22Rv1 (cell line): ENCODE measurements around the gene BAIAP3.

Experiments
- H3K27ac ChIP-seq: fragments of 450-650 bp; 2 replicates; pipeline ENCODE4 v1.5.1; 2017
- ZFX ChIP-seq: fragments of 450-650 bp; IDR thresholded peaks from 2 replicates; pipeline ENCODE4 v1.6.1; 2017; ENCODE audit warnings: antibody characterized with exemption, borderline replicate concordance
- TF ChIP-seq, protein P1 (sequence below): fragments of 450-650 bp; IDR thresholded peaks from 2 replicates; pipeline ENCODE4 v1.5.1; 2017; ENCODE audit warnings: mild to moderate bottlenecking

Gene BAIAP3

DNA sequence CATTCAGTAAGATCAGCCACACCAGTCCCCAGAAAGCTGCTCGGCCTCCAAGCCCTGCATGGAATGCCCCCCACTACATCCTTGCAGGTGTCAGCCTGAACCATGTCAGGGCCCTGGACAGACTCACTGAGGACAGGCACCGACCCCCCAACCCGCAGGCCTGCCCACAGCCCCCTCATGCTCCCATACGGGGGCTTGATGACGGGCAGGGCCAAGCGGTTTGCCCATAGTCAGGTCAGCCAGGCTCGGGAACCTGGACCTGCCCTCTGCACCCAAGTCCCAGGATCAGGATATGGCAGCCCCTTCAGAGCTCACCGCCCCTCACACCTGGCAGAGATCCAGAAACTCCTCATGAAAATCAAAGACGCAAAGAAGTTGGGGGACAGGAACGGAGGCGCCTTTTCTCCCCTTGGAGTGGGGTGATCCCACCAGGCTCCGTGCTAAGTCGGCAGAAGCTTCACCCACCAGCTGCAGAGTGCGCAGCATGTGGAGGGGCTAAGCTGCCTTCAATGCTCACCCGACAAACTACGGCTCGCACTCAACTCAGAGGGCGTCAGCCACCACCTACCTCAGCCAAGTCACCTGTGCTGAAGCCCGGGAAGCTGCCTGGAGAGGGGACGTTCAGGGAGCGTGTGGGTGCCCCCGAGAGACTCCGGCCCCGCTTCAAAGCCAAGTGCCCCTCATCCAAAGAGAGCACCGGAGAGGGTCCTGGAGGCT is 44.8 kb downstream of the BAIAP3 start:
- TF ChIP-seq, protein P1, sequence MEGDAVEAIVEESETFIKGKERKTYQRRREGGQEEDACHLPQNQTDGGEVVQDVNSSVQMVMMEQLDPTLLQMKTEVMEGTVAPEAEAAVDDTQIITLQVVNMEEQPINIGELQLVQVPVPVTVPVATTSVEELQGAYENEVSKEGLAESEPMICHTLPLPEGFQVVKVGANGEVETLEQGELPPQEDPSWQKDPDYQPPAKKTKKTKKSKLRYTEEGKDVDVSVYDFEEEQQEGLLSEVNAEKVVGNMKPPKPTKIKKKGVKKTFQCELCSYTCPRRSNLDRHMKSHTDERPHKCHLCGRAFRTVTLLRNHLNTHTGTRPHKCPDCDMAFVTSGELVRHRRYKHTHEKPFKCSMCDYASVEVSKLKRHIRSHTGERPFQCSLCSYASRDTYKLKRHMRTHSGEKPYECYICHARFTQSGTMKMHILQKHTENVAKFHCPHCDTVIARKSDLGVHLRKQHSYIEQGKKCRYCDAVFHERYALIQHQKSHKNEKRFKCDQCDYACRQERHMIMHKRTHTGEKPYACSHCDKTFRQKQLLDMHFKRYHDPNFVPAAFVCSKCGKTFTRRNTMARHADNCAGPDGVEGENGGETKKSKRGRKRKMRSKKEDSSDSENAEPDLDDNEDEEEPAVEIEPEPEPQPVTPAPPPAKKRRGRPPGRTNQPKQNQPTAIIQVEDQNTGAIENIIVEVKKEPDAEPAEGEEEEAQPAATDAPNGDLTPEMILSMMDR: no peak
- TF ChIP-seq ZFX: no peak
- H3K27ac ChIP-seq: peak overlapping the region; percentile 89

DNA sequence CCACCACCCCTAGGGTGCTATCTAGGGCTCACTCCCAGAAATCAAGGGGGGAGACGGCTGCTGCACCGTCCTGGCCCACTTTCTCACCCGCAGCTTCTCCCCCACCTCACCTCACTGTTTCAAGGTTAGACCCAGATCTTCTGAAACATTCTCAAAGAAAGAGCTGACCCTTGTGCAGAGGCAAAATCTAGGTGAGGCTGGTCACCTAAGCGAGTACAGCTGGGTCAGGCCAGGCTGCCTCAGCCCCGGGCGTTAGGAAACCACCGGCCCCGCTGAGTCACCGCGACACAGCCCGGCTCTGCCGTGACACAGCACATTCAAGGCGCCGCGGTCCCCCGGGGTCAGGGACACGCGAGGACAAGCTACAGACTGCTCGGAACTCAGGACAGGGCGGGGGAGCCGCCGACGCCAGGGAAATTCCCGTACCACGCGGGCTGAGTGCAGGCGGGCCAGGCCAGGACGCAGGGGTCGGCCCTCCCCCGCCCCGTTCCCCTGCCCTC is 45.4 kb downstream of the BAIAP3 start:
- peak overlapping the region; percentile 89 for H3K27ac ChIP-seq
- TF ChIP-seq, protein P1: no peak
- TF ChIP-seq ZFX: no peak

DNA sequence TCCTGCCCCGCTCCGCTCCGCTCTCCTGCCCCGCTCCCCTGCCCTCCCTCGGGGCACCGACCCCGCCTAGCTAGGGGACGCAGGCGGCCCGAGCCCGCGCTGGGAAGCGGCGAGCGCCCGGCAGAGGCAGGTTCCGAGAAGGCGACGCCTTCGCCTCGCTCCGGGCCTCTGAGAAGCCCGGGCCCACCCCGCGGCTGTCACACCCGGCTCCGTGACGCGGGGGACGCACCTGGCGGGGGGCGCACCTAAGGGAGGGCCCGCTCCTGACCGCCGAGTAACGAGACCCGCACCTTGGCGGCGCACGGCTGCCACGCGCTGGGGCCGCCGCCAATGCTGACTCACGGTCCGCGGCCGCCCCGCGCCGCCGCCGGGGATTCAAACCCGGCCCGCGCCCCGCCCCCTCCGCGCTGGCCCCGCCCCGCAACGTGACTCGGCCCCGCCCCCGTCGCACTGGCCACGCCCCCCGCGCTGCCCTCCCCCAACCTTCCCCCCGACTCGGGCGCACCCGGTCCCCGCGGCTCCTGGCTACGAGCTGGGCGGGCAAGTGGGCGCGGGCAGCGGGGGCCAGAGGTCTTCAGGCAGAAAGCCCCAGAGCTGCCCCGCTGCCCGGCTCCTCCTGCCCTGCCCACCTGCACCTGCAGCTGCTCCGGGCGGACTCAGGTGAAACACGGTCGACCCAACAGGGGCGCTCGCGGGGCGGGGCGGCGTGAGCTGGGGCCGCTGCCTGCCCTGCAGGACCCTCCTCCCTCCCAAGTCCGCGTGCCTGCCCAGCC is 46.0 kb downstream of the BAIAP3 start:
- H3K27ac ChIP-seq: peak overlapping the region; percentile 89
- no peak for TF ChIP-seq ZFX
- TF ChIP-seq, protein P1: peak; percentile 60; the same call in 1 of the 2 replicates

DNA sequence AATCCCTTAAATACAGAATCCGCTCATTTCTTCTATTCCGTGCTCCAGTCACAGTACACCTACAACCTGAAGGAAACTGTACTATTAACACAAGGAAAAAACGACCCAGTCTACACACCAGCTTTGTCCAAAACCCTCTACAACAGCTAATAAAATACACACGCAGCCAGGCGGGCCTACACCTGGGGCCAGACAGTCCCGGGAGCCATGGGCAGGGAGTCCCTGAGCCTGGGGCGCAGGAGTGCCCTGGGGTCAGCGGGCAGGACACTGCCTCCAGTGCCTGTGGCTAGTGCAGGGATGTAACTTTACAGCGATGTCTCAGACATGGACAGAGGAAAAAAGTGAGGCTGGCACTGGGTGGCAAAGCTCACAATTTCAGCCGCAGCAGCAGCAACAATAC is 46.8 kb downstream of the BAIAP3 start:
- H3K27ac ChIP-seq: peak overlapping the region; percentile 89
- TF ChIP-seq, protein P1: 0 out of 2 replicates have a peak, but pooled peaks have one; percentile 14
- no peak for TF ChIP-seq ZFX

DNA sequence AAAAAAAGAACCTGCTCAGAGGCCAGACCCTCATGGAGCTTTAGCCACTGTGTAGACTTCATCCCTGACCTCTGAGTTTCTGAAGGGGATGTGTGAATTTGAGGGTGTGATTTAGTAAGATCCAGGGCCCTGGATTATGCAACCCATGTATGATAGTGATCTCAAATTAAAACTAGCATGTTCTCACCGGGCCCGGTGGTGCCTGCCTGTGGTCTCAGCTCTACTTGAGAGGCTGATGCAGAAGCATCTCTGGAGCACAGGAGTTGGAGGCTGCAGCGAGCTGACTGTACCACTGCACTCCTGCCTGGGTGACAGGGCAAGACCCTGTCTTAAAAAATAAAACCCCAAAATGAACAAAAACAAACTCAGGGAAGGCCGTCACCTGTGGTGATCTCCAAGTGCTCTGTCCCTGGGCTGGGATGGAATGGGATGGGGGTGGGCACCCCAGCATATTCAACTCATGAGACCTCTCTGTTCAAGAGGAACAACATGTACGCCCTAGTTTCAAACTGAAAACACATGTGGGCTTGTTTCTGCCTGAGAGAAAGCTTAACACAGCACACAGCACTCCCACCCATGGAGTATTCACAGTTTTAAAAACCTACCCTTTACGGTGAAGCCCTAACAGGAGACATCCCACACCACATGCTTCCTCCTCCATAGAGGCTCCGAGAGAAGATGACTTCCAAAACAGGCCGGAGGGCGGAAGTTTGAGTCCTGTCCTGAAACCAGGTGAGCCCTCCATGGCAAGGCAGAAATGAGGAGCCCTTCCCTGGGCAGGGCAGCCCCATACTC is 48.4 kb downstream of the BAIAP3 start:
- no peak overlapping the region for H3K27ac ChIP-seq
- no peak for TF ChIP-seq ZFX
- TF ChIP-seq, protein P1: no peak

DNA sequence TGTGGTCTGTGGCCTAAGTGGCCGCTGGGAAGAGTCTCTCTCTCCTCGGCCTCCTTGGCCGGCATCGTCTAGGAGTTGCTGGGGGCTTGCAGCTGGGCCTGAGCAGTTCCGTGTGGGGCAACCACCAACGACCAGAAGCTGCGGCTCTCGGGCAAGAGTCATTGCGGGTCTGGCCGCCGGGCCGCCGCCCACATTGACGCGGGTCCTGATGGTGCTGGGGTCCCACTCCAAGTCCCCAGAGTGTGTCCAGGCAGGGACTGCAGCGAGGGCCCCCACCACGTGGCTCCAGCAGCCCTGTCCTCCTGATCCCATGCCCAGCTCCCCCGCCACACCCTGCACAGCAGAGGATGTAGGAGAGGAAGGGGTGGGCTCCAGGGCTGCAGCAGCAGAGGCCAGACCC is 50.1 kb downstream of the BAIAP3 start:
- TF ChIP-seq, protein P1: no peak
- no peak for TF ChIP-seq ZFX
- no peak overlapping the region for H3K27ac ChIP-seq
